RWPE2 (cell line): Measurements from ENCODE around the gene CSN3.
"Not testable (repeated sequence)": the region's sequence is repeated elsewhere in the genome, so short reads cannot be mapped to it uniquely, and the experiment has no call there.

Experiments used
- ATAC-seq: fragments of 200-7000 bp; cut with Tn5 transposase; 3 replicates; pipeline ENCODE4 v1.9.1; 2021; ENCODE audit warnings: low read depth
- DNase-seq: peaks from one replicate; pipeline ENCODE4 v3.0.0-alpha.2; 2020; ENCODE audit warnings: low spot score
- H3K27ac ChIP-seq: fragments of 450-650 bp; 2 replicates; pipeline ENCODE4 v1.5.1; 2017; ENCODE audit warnings: mild to moderate bottlenecking; ENCODE audit not compliant: poor library complexity, severe bottlenecking
- H3K27me3 ChIP-seq: fragments of 250-450 bp; sonication (Bioruptor Pico); 2 replicates; pipeline ENCODE4 v1.5.1; 2021; ENCODE audit warnings: mild to moderate bottlenecking, moderate library complexity; ENCODE audit not compliant: insufficient read depth, poor library complexity, severe bottlenecking
- H3K36me3 ChIP-seq: fragments of 250-450 bp; sonication (Bioruptor Pico); 2 replicates; pipeline ENCODE4 v1.5.1; 2020; ENCODE audit warnings: low read depth, mild to moderate bottlenecking, moderate library complexity
- H3K4me1 ChIP-seq: fragments of 250-450 bp; sonication (Bioruptor Pico); 2 replicates; pipeline ENCODE4 v1.5.1; 2021; ENCODE audit warnings: mild to moderate bottlenecking, moderate library complexity; ENCODE audit not compliant: insufficient read depth, poor library complexity, severe bottlenecking
- H3K4me3 ChIP-seq: fragments of 250-450 bp; sonication (Bioruptor Pico); 2 replicates; pipeline ENCODE4 v1.5.1; 2021; ENCODE audit warnings: mild to moderate bottlenecking, moderate library complexity; ENCODE audit not compliant: severe bottlenecking
- H3K9me3 ChIP-seq: fragments of 250-450 bp; sonication (Bioruptor Pico); 2 replicates; pipeline ENCODE4 v1.5.1; 2021; ENCODE audit warnings: mild to moderate bottlenecking, moderate library complexity; ENCODE audit not compliant: severe bottlenecking
- TF ChIP-seq, protein P1 (sequence below): fragments of 450-650 bp; IDR thresholded peaks from one replicate; pipeline ENCODE4 v1.5.1; 2017; ENCODE audit warnings: mild to moderate bottlenecking, moderate library complexity; ENCODE audit not compliant: poor library complexity, severe bottlenecking

Gene CSN3

DNA sequence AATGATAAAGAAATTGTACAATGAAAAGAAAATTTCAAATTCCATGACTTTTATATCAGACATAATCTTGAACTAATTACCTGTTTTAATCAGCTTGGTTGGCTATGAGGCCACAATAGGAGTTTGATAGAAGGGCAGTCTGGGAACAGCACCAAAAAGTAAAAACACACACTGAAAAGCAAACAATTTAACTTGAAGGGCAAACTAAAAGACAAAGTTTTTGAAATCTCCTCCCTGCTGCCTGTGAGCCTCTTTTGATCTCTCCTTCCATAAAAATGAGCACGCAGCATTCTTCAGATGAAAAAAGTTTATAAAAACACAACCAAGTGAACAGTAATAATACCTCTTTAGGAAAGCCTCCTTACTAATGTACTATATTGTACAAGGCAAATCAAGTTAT, 38.8 kb upstream of the CSN3 start:
- H3K4me1 ChIP-seq, result no peaks in the 10 kb centered on the region
- no peak for ATAC-seq

DNA sequence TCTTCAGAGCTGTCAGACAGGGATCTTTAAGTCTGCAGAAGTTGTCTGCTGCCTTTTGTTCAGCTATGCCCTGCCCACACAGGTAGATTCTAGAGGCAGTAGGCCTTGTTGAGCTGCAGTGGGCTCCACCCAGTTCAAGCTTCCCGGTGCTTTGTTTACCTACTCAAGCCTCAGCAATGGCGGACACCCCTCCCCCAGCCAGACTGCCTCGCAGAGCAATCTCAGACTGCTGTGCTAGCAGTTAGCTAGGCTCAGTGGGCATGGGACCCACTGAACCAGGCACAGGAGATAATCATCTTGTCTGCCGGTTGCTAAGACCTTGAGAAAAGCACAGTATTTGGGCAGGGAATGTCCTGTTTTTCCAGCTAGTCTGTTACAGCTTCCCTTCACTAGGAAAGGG, 29.6 kb upstream of the CSN3 start:
- H3K36me3 ChIP-seq, H3K27ac ChIP-seq, H3K27me3 ChIP-seq, DNase-seq, ATAC-seq, H3K4me3 ChIP-seq, H3K9me3 ChIP-seq, H3K4me1 ChIP-seq: not testable (repeated sequence)

More for the DNA sequence above, 38.8 kb upstream of the CSN3 start:
- no peak overlapping the region for H3K4me3 ChIP-seq
- TF ChIP-seq, protein P1, sequence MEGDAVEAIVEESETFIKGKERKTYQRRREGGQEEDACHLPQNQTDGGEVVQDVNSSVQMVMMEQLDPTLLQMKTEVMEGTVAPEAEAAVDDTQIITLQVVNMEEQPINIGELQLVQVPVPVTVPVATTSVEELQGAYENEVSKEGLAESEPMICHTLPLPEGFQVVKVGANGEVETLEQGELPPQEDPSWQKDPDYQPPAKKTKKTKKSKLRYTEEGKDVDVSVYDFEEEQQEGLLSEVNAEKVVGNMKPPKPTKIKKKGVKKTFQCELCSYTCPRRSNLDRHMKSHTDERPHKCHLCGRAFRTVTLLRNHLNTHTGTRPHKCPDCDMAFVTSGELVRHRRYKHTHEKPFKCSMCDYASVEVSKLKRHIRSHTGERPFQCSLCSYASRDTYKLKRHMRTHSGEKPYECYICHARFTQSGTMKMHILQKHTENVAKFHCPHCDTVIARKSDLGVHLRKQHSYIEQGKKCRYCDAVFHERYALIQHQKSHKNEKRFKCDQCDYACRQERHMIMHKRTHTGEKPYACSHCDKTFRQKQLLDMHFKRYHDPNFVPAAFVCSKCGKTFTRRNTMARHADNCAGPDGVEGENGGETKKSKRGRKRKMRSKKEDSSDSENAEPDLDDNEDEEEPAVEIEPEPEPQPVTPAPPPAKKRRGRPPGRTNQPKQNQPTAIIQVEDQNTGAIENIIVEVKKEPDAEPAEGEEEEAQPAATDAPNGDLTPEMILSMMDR, result no peak
- DNase-seq, result no peak
- H3K36me3 ChIP-seq, result no peaks in the 10 kb centered on the region
- no peak overlapping the region for H3K27ac ChIP-seq
- H3K27me3 ChIP-seq, result no peaks in the 10 kb centered on the region
- no peaks in the 10 kb centered on the region for H3K9me3 ChIP-seq

DNA sequence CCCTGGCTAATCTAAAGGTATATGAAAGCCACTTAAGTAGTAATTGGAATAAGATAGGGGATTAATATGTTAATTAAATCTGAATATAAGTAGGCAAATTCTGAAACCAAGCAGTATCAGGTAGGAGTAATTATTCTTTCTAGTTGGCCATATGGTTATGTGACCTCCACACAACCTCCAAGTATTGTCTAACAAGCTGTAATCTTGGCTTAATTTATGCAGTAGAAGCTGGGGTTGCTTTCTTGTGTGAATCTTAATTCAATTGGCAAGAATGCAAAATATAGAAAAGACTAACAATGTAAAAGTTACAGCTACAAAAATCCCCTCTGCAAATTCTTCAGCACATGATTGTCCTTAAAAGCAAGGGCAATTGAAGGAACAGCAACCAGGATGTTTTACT, 26.3 kb upstream of the CSN3 start:
- H3K27ac ChIP-seq, H3K36me3 ChIP-seq, H3K4me1 ChIP-seq, H3K9me3 ChIP-seq, H3K27me3 ChIP-seq, ATAC-seq, H3K4me3 ChIP-seq, DNase-seq: not testable (repeated sequence)

DNA sequence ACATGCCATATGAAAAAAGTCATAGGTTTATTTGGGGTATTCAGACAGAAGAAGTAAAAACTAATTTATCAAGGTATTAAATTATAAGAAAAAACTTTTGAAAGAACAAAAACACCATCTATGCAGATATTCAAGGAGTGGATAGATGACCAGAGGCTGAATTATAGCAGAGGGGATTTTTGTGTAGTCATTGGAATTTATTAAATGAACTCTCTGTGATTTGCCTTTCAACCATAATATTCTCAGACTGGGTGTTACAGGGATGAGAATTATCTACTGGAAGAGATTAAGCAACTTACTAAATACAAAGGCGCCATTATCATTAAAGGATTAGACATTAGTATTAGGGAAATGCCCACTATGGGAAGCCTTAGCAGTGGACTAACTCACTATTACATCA, 25.8 kb upstream of the CSN3 start:
- DNase-seq, H3K36me3 ChIP-seq, H3K27me3 ChIP-seq, H3K4me3 ChIP-seq, ATAC-seq, H3K9me3 ChIP-seq, H3K27ac ChIP-seq, H3K4me1 ChIP-seq: not testable (repeated sequence)

DNA sequence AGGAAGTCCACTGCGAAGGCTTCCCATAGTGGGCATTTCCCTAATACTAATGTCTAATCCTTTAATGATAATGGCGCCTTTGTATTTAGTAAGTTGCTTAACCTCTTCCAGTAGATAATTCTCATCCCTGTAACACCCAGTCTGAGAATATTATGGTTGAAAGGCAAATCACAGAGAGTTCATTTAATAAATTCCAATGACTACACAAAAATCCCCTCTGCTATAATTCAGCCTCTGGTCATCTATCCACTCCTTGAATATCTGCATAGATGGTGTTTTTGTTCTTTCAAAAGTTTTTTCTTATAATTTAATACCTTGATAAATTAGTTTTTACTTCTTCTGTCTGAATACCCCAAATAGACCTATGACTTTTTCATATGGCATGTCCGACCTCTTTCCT, 21.0 kb upstream of the CSN3 start:
- H3K4me1 ChIP-seq, DNase-seq, H3K27me3 ChIP-seq, H3K36me3 ChIP-seq, H3K27ac ChIP-seq, H3K9me3 ChIP-seq, ATAC-seq, H3K4me3 ChIP-seq: not testable (repeated sequence)

DNA sequence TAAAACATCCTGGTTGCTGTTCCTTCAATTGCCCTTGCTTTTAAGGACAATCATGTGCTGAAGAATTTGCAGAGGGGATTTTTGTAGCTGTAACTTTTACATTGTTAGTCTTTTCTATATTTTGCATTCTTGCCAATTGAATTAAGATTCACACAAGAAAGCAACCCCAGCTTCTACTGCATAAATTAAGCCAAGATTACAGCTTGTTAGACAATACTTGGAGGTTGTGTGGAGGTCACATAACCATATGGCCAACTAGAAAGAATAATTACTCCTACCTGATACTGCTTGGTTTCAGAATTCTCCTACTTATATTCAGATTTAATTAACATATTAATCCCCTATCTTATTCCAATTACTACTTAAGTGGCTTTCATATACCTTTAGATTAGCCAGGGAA, 20.6 kb upstream of the CSN3 start:
- ATAC-seq, H3K4me1 ChIP-seq, H3K27ac ChIP-seq, H3K36me3 ChIP-seq, H3K4me3 ChIP-seq, H3K9me3 ChIP-seq, H3K27me3 ChIP-seq, DNase-seq: not testable (repeated sequence)

DNA sequence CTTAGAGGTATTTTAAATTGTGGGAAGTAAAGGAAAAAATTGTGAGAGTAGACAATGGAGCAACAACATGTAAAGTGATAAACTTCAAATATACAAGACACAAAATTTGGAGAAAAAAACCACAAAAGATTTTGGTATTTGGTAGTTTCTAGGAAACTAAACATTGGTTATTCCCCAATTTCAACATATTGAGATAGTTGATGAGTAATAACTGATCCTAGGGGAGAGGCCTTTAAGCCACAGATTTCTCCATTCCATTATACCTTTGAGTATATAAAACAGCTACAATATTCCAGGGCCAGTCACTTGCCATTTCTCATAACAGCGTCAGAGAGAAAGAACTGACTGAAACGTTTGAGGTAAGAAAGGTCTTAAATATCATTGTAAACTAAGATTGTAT, 16.6 kb upstream of the CSN3 start, which contains the start of gene FDCSP:
FDCSP (plus strand) TSS at position 301 of the 400 bp plus-strand sequence. CDS start 5,071 bp downstream, outside the sequence.
- ATAC-seq, result no peak
- no peaks in the 10 kb centered on the region for H3K27me3 ChIP-seq
- no peak within 1 kb of the TSS for H3K27ac ChIP-seq

More for the DNA sequence above, 16.6 kb upstream of the CSN3 start, which contains the start of gene FDCSP:
- no peaks in the 10 kb centered on the region for H3K36me3 ChIP-seq
- no peak for DNase-seq
- H3K9me3 ChIP-seq, result no peaks in the 10 kb centered on the region
- no peaks in the 10 kb centered on the region for H3K4me1 ChIP-seq
- TF ChIP-seq, protein P1, result no peak
- H3K4me3 ChIP-seq, result no peak within 1 kb of the TSS
